ENCODE results near the gene TFAM.
A peak's percentile ranks its signal among the peaks of the same experiment; 100 is the strongest.
"Not testable (repeated sequence)": the region's sequence is repeated elsewhere in the genome, so short reads cannot be mapped to it uniquely, and the experiment has no call there.

TFAM gene

DNA sequence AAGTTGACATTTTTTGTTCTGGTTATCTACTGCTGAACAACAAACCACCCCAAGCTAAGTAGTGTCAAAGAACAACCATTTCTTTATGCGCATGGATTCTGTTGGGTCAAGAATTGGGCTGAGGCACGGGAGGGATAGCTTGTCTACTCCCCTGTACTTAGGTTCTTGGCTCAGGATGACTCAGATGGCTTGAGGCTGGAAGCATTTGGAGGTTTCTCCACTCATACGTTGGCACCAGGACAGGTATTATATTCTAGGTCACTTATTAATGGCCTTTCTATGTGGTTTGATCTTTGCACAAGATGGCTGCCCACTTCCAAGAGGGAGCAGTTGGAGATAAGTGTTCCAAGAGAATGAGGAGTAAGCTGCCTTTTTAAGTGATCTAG, 11.8 kb upstream of the TFAM start:
- no peak for DNase-seq

DNA sequence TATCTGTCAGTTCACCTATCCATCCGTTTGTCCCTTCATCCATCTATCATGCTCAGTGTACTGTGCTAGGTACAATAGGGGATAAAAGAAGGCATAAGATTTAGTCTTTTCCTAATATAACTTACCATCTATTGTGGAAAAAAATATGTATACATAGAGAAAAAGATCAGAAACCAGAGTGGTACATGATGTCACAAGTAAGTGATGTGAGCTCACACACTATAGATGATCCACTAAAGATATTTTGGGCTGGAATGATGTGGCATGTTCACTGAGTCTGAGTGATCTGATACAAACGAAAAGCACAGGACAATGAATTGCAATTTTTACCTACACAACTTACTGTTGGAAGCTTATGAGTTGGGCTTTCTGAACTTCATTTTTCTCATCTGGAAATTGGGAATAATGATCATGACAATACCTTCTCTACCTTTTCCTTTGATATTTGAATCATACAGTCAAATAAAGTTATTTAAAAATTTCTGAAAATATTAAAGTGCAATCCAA, 2.7 kb upstream of the TFAM start:
- no peak for DNase-seq

DNA sequence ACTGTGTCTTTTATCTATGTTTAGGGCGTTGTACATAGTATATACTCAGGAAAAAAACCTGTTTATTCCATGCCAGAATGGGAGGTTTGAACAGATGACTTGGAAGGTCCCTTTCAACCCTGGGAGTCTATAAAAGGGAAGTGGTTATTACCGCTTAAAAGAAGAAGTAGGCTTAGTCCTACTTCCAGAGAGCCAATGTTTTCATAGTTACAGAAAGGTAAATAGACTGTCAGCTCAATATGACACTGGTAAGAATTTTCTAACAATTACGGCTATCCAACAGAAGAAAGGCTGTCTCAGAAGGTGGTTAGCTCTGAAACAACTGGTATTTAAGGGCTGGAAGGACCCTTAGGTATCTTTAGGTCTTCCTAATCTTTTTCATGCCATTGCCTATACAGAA, 1.1 kb upstream of the TFAM start:
- peak; percentile 2 to 46 for DNase-seq

DNA sequence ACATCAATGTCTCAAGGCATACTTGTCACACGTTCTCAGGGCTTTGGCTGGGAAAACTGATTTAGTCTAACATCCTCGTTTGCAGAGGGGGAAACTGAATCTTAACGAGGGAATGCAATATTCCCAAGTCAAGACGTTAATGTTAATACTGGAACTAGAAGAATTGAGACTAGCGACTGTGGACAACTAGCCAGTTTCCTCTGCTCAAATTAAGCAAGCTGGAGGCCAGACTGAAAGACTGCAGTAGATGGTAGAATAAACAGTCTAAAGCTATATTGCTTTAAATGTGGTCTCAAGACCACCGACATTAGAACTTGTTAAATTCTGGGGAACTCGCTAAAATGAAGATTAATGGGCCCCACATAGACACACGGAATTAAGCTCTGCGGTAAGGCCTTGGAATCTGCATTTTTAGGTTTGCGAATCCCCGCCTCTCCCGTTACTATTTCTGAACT, 639 bp upstream of the TFAM start:
- DNase-seq = no peak

DNA sequence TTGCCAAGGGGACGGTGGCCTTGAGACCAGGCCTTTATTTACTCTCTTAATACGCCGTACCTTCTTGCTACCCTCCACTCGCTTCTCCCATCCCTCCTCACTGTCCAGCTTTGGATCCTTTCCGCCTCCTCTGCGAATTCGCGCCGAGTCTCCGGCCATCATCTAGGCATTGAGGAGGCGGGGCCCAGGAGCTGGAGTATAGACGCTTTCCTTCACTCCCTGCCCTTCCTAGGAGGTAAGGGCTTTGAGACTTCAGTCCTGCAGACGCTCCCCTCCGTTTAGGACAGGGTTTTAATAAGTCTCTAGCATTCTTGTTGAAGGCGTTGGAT, 538 bp downstream of the TFAM start:
- peak in 1 of 2 donors; percentile 7 for DNase-seq

DNA sequence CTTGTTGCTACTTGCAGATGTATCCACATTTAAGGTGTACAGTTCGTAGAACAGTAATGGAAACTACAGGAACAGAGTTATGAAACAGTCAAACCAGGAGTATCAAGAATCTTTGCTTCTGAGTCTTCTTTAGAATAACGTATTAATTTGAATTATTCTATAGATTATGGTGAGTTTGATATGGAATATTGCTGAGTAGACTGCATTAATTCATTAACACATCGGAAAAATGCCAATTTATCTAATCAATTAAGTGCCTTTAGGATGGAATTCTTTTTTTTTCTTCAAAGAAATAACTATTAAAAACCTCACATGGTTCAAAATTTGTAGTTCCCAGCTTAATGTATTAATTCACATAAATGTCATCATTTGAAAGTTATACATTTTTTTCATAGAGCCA, 3.8 kb downstream of the TFAM start:
- no peak for DNase-seq

DNA sequence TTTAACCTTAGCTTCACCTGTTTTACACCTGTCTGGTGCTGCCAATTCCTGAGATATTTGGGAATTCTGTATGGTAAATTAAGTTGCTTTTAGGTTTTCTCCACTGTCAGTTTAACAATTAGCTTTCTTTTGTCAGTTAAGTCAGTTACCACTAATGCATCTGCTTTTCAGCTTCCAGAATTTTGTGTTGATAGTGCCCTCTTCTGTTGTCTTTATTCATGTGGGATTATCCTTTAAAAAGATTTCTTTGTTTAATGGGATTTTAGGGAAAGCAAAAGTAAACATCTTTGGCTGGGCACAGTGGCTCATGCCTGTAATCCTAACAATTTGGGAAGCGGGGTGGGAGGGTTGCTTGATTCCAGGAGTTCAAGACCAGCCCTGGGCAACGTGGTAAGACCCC, 8.1 kb downstream of the TFAM start:
- DNase-seq = no peak

DNA sequence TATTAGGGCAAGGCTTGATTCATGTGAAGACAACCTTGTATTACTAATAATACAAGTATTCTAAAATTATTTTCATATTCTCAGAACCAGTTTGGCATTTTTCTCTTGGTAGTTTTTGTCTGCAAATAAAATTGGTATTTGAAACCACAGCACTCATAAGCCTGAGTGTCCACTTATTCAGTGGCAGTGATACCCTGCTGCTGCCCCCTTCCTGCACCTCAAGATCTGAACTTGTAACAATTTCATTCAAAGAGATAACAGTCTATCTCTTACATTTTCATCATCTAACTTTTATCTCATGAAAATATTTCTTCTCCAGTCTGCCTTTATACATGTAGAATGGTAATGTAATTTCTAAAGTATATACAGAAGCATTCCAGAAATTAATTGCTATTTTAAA, 9.3 kb downstream of the TFAM start:
- DNase-seq = no peak

DNA sequence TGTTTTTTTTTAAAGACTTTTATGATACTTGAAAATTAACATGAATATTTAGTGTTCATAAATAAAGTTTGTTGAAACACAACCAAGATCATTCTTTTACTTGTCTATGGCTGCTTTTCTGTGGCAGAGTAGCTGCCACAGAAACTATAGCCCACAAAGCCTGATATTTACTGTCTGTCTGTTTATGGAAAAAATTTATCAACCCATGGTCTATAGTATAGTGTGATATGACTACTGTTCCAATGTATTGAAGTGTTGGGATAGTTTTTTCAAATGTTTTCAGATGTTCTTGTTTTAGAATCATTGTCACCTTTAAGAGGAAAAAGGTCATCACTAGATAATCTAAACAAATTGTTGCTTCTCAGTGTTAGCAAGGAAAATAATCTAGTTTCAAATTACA, 10.8 kb downstream of the TFAM start:
- no peak for DNase-seq

DNA sequence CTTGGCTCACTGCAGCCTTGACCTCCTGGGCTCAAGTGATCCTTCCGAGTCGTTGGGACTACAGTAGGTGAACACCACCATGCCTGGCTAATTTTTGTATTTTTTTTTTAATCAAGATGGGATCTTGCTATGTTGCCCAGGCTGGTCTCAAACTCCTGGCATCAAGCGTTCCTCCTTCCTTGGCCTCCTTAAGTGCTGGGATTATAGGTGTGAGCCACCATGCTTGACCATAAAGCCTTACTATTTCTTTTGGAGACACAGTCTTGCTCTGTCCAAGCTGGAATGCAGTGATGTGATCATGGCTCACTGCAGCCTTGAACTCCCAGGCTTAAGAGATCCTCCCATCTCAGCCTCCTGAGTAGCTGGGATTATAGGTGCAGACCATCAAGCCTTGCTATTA, 12.6 kb downstream of the TFAM start:
- DNase-seq = no peak

DNA sequence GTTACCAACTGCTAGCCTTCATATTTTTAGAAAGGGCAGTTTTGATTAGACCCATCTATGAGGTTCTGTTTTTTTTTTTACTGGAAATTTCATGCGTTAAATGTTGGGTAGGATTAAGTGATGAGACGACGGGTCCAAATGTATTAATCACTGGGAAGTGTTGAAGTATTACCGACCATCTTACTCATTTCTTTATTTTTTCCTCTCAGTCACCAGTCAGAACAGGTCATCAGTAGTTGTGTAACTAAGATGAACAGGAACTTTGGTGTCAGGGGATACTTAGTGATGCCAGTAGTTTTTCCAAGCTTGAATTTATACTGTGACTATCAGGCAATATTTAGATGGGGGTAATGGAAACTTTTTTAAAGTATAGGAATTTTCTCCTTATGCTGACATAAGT, 14.2 kb downstream of the TFAM start:
- no peak for DNase-seq

DNA sequence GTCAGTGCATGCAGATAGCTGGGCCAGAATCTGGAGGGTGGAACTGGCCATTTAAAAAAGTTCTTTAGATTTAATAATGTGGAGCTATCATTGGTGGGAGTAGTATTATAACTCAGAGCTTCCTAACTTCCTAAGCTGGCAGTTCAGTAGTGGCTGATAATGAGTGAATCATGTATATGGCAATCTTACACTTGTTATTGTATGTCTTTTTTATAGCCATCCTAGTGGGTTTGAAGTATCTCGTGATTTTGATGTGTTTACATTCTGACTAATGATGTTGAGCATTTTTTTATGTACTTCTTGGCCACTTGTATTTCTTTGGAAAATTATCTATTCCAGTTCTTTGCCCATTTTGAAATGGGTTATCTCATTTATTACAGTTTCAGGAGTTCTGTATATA, 15.4 kb downstream of the TFAM start:
- DNase-seq = no peak

DNA sequence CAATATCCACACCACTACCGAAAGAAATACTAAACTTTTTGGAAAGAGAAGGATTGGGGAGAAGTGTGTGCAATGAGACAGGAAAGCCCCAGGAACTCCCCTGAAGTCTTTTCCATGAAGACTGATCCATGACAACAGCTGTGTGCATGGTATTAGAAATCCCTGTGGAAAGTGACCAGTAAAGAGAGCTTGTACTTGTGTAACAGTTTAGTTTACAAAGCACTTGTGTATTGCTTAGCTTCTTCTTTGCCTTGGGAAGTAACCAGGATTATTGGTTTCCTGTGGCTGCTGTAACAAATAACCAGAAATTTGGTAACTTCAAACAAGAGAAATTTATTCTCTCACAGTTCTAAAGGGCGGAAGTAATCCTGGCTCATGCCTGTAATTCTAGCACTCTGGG, 18.8 kb downstream of the TFAM start:
- no peak for DNase-seq

DNA sequence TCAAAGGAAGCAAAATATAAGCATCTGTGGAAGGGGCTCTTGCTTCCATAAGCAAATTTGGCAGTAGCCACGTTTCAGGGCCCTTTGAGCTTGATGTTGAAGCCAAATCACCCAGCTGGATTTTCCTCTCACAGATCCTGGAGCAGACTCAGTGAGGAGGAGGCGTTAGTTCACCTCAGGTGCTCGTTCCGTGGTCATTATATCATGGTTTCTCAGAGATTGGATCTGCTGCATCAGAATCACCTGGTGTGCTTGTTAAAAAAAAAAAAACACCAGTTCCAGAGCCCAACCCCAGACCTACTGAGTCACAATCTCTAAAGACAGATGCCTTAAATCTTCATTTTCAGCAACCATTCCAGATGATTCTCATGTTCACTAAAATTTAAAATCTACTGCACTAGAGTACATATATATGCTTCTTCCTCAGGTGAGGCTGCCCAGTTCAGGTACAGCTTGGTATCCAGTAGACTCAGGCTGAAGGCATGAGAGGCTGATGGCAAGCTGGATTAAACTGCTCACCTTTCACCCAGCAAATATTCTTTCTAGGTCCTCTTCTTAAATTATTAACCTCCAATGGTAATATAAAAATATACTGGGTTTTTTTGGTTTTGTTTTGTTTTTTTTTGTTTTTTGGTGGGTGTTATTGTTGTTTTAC, 24.9 kb downstream of the TFAM start:
- no peak for DNase-seq

DNA sequence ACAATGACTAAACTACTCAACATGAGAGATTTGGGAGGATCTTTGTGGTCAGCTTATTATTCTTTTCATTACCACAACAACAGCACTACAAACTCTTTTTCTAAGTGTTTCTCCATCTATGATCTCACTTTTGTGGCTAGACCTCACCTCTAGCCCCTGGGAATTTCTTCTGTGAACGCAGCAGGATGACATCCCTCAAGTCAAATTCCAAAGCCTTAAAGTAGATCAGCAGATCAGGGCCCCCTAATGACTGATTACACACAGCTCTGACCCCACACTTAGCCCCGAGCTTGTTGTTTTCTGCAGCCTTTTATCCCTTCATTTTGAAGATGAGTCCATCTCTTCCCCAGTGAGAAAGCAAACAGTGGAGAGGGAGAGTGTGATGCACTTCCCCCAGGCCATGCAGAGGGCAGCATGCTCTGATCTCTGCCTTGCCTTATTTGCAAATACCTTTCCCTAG, 27.3 kb downstream of the TFAM start:
- no peak for DNase-seq

DNA sequence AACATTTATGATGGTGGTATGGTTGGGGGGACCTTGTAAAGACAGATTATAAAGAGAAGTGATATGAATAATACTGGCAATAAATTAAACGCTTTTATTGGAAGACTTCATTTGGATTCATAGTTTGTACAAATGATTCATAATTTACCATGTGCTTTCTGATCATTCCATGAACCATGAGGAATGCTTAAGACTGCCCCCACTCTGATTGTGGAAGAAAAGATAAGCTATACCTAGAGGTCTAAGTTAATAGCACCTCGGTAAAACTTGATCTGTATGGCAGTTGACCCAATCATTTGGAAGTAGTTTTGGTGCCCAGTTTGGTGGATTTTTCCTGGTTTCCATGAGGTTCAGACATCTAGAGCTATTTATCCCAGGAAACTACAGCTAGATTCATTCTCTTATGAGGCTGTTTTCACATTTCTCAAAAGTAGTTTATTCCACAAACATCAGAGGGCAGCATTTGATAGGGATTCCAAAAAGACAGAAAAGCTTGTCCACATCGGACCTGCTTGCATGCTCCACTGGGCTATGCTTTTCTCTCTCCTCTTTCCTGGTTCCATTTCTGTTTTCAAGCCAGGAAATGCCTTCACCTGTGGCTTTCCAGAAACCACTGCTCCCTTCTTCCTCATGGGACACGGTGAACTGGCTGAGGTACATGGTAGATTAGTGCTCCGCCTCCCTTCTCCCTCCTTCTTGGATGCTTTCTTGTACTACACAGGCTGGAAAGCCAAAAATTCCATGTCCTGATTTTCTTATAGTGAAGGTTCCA, 29.2 kb downstream of the TFAM start:
- no peak for DNase-seq

DNA sequence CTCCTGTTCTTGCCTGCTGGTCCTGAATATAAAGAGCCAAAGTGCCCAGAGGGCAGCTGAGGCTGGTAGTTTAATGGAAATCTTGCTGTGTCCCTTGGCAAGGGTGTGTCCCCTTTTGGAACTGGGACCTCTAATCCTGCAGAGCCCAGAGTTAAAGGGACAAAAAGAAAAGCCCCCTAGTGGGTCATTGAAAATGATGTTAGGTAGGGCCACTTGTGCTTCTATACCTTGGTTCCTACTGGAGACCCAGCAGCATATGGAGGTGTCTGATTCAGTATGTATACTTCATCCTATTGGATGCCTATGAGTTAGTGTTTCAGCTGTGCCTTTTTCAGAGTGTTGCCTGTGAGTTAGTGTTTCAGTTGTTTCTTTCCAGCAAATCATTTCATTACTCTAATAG, 30.5 kb downstream of the TFAM start:
- DNase-seq = no peak

DNA sequence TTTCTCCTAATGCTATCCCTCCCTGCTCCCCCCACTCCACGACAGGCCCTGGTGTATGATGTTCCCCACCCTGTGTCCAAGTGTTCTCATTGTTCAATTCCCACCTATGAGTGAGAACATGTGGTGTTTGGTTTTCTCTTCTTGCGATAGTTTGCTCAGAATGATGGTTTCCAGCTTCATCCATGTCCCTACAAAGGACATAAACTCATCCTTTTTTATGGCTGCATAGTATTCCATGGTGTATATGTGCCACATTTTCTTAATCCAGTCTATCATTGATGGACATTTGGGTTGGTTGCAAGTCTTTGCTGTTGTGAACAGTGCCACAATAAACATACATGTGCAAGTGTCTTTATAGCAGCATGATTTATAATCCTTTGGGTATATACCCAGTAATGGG, 32.7 kb downstream of the TFAM start:
- not testable (repeated sequence) for DNase-seq

DNA sequence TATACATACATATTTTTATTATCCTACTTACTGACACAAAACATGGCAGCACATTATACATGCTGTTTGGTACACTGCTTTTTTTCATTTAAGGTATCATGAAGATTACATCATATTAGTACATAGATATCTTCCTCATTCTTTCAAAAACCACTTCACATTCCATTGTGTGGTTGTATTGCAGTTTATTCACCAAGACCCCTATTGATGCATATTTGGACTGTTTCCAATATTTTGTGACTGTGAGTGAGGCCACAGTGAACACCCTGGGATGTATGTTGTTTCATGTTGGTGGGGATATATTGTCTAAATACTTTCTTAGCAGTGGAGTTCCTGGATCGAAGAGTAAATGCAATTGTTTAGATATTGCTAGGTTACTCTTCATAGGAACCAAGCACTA, 39.0 kb downstream of the TFAM start:
- DNase-seq = no peak

DNA sequence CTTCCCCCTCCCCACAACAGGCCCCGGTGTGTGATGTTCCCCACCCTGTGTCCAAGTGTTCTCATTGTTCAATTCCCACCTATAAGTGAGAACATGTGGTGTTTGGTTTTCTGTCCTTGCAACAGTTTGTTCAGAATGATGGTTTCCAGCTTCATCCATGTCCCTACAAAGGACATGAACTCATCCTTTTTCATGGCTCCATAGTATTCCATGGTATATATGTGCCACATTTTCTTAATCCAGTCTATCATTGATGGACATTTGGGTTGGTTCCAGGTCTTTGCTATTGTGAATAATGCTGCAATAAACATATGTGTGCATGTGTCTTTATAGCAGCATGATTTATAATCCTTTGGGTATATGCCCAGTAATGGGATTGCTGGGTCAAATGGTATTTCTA, 43.2 kb downstream of the TFAM start:
- not testable (repeated sequence) for DNase-seq

DNA sequence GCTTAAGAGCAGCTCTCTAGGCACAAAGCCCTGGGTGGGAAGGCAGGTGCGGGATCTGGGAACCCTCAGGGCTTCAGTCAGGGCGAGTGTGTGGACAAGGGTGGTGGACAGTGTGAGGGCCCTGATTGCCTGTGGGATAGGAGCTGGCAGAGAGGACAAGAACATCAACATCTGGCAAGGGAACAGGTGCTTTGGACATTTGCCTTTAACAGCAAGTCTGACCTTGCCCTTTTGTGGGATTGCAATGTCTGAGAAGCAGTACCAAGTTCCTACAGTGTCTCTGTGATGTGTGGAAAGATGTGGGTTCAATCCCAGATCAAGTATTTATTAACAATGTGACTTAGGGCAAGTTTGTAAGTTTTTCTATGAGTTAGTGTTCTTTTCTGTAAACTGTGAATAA, 46.7 kb downstream of the TFAM start:
- DNase-seq = no peak

DNA sequence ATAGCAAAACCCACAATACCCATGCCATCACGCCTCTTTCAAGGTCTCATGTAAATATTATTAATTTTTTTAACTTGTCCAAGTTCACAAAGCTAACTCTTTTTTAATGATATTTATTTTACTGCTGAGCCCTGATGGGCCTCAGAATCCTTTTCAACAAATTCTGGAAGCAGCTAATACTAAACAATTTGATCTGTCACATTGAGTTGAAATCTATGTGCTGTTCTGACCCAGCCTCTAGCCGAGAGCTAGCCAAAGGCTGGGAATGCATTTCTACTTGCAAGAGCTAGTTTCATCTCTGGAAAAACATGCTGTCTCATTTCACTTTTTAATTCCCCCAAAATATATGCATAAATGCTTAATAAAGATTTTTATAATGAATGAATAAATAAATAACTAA, 47.9 kb downstream of the TFAM start:
- DNase-seq = no peak

DNA sequence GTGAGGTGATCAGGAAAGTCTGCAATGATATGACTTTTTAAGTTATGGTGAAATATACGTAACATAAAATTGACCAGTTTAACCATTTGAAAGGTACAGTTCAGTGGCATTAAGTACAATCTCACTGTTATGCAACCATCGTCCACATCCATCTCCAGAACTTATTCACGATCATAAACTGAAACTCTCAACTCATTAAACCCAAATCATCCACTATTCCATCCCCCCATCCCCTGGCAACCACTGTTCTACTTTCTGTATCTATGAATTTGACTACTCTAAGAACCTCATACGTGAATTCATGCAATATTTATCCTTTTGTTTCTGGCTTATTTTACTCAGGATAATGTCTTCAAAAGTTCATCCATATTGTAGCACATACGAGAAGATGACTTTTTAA, 48.4 kb downstream of the TFAM start:
- DNase-seq = no peak

DNA sequence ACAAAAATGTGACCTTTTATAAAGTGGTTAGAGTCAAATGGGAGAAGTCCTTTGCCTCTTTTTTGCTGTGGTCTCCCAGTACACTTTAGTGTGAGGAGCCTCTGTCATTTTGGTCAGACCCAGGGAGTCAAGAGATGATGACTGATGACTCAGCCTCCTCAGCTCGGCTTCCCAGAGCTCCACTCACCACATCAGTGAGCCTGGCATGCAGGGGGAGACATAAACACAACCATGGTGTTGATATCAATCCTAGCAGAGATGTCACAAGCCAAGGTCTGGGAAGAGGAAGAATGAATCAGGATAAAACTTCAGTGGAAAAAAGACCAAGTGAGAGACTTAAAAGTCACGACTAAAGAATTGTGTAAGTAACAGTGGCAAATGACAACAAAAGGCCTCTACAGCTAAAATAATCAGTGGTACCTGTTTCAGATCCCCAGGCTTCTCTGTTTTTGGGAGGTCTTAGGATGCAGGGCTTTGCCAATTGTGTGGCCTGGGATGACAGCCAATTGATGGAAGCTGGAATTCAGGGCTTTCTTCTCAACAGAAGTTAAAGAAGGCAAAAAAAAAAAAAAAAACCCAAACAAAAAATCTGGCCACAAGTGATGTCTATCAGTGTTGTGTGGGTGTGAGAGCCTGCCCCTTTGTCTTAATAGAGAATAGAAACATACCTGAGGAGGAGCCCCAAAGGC, 50.2 kb downstream of the TFAM start:
- DNase-seq = no peak
